H9 (cell line): Measurements from ENCODE around the gene BSN. TPM values are rescaled to one million over a fixed set of nuclear protein-coding genes. Genes with fewer than 3 reads are reported as not detected.

Experiments used
- DNase-seq: peaks from one replicate; pipeline ENCODE4 v3.0.0-alpha.2; 2017
- H2AFZ ChIP-seq: one replicate; pipeline ENCODE4 v1.6.1; 2013; ENCODE audit warnings: mild to moderate bottlenecking, low read length, control low read depth, moderate library complexity
- H2AK5ac ChIP-seq: 2 replicates; pipeline ENCODE4 v1.6.1; 2013; ENCODE audit warnings: low read length, control low read depth, mixed read lengths; ENCODE audit not compliant: insufficient read length
- H2BK120ac ChIP-seq: one replicate; pipeline ENCODE4 v1.6.1; 2013; ENCODE audit warnings: low read depth, mild to moderate bottlenecking, low read length, control low read depth, inconsistent platforms; ENCODE audit not compliant: poor library complexity, severe bottlenecking
- H2BK12ac ChIP-seq: 2 replicates; pipeline ENCODE4 v1.6.1; 2013; ENCODE audit warnings: low read length, control low read depth, mixed read lengths, low read depth; ENCODE audit not compliant: insufficient read length
- H2BK15ac ChIP-seq: 2 replicates; pipeline ENCODE4 v1.6.1; 2013; ENCODE audit warnings: low read depth, low read length, control low read depth
- H2BK20ac ChIP-seq: one replicate; pipeline ENCODE4 v1.6.1; 2013; ENCODE audit warnings: low read depth, mild to moderate bottlenecking, low read length, control low read depth, inconsistent platforms; ENCODE audit not compliant: poor library complexity, severe bottlenecking
- H2BK5ac ChIP-seq: 2 replicates; pipeline ENCODE4 v1.6.1; 2013; ENCODE audit warnings: low read length, control low read depth, mixed read lengths; ENCODE audit not compliant: insufficient read length
- H3K14ac ChIP-seq: 2 replicates; pipeline ENCODE4 v1.6.1; 2013; ENCODE audit warnings: low read length, control low read depth; ENCODE audit not compliant: insufficient read depth
- H3K18ac ChIP-seq: 2 replicates; pipeline ENCODE4 v1.6.1; 2013; ENCODE audit warnings: low read depth, mild to moderate bottlenecking, mixed read lengths, low read length, control low read depth; ENCODE audit not compliant: insufficient read length
- H3K23ac ChIP-seq: 2 replicates; pipeline ENCODE4 v1.6.1; 2013; ENCODE audit warnings: low read length, control low read depth, mixed read lengths, low read depth; ENCODE audit not compliant: insufficient read length
- H3K23me2 ChIP-seq: 2 replicates; pipeline ENCODE4 v1.6.1; 2013; ENCODE audit warnings: low read depth, mild to moderate bottlenecking, mixed read lengths, low read length, control low read depth; ENCODE audit not compliant: insufficient read length, poor library complexity, severe bottlenecking
- H3K27ac ChIP-seq: 2 replicates; pipeline ENCODE4 v1.5.1; 2013; ENCODE audit warnings: low read length, control low read depth, mixed read lengths, low read depth; ENCODE audit not compliant: insufficient read length
- H3K27me3 ChIP-seq: 2 replicates; pipeline ENCODE4 v1.6.1; 2013; ENCODE audit warnings: low read length, control low read depth, inconsistent platforms; ENCODE audit not compliant: insufficient read depth
- H3K4ac ChIP-seq: 2 replicates; pipeline ENCODE4 v1.6.1; 2013; ENCODE audit warnings: low read depth, mild to moderate bottlenecking, control low read depth, inconsistent platforms, low read length, moderate library complexity
- H3K4me1 ChIP-seq: 2 replicates; pipeline ENCODE4 v1.6.1; 2013; ENCODE audit warnings: low read length, control low read depth, inconsistent platforms; ENCODE audit not compliant: insufficient read depth
- H3K4me2 ChIP-seq: 2 replicates; pipeline ENCODE4 v1.6.1; 2013; ENCODE audit warnings: low read length, control low read depth, mixed read lengths; ENCODE audit not compliant: insufficient read length, insufficient read depth
- H3K56ac ChIP-seq: 2 replicates; pipeline ENCODE4 v1.6.1; 2013; ENCODE audit warnings: low read depth, mild to moderate bottlenecking, mixed read lengths, low read length, control low read depth; ENCODE audit not compliant: insufficient read length
- H3K79me1 ChIP-seq: 2 replicates; pipeline ENCODE4 v1.6.1; 2013; ENCODE audit warnings: low read depth, mild to moderate bottlenecking, moderate library complexity, low read length, control low read depth, inconsistent platforms; ENCODE audit not compliant: insufficient read depth, poor library complexity, severe bottlenecking
- H3K79me2 ChIP-seq: 2 replicates; pipeline ENCODE4 v1.6.1; 2013; ENCODE audit warnings: low read length, control low read depth, inconsistent platforms; ENCODE audit not compliant: insufficient read depth
- H3K9ac ChIP-seq: 2 replicates; pipeline ENCODE4 v1.6.1; 2013; ENCODE audit warnings: low read length, control low read depth, mixed read lengths; ENCODE audit not compliant: insufficient read length; ENCODE audit errors: extremely low read depth
- H3K9me3 ChIP-seq: one replicate; pipeline ENCODE4 v1.6.1; 2013; ENCODE audit warnings: low read depth, low read length, inconsistent platforms; ENCODE audit not compliant: control insufficient read depth
- H3T11ph ChIP-seq: one replicate; pipeline ENCODE4 v1.6.1; 2013; ENCODE audit warnings: mild to moderate bottlenecking, low read length, control low read depth, inconsistent platforms
- H4K20me1 ChIP-seq: one replicate; pipeline ENCODE4 v1.6.1; 2013; ENCODE audit not compliant: control insufficient read depth, insufficient read length, insufficient read depth
- H4K5ac ChIP-seq: 2 replicates; pipeline ENCODE4 v1.6.1; 2013; ENCODE audit warnings: low read depth, mild to moderate bottlenecking, mixed read lengths, low read length, control low read depth; ENCODE audit not compliant: insufficient read length
- H4K8ac ChIP-seq: replicated peaks from 2 replicates; pipeline ENCODE4 v1.6.1; 2013; ENCODE audit warnings: low read length, control low read depth, mixed read lengths, low read depth; ENCODE audit not compliant: insufficient read length
- H4K91ac ChIP-seq: 2 replicates; pipeline ENCODE4 v1.6.1; 2013; ENCODE audit warnings: low read depth, mild to moderate bottlenecking, moderate library complexity, mixed read lengths, low read length, control low read depth; ENCODE audit not compliant: insufficient read length
- H3K27ac Mint-ChIP-seq, 3 experiments: 2 replicates in 2 of 3; 3 replicates in 1 of 3; pipeline ENCODE4 v1.8.0; 2020 to 2021; ENCODE audit warnings: mixed read lengths in 3 of 3, mild to moderate bottlenecking in 1 of 3, moderate library complexity in 1 of 3
- H3K27me3 Mint-ChIP-seq: 2 replicates; pipeline ENCODE4 v1.8.0; 2021; ENCODE audit warnings: low read depth, mild to moderate bottlenecking, moderate library complexity, mixed read lengths
- H3K36me3 Mint-ChIP-seq, 3 experiments: 2 replicates in 2 of 3; 3 replicates in 1 of 3; pipeline ENCODE4 v1.8.0; 2020 to 2021; ENCODE audit warnings: low read depth in 3 of 3, mixed read lengths in 3 of 3; ENCODE audit not compliant: insufficient read depth in 1 of 3
- H3K4me1 Mint-ChIP-seq, 2 experiments: 2 replicates each; pipeline ENCODE4 v1.8.0; 2020; ENCODE audit warnings: mixed read lengths in 2 of 2
- H3K4me3 Mint-ChIP-seq, 2 experiments: 2 replicates in 1 of 2; 3 replicates in 1 of 2; pipeline ENCODE4 v1.8.0; 2020 to 2021; ENCODE audit warnings: mild to moderate bottlenecking in 2 of 2, mixed read lengths in 2 of 2, moderate library complexity in 1 of 2
- H3K9me3 Mint-ChIP-seq, 2 experiments: 2 replicates in 1 of 2; 3 replicates in 1 of 2; pipeline ENCODE4 v1.8.0; 2020; ENCODE audit warnings: mild to moderate bottlenecking in 2 of 2, mixed read lengths in 2 of 2, moderate library complexity in 1 of 2
- CTCF ChIP-seq: fragments of 200-600 bp; sonication (generic); conservative IDR thresholded peaks from 3 replicates; pipeline ENCODE4 v1.8.0; 2021; ENCODE audit warnings: antibody characterized with exemption, mild to moderate bottlenecking
- WGBS: extraction: QIAGEN DNeasy Blood & Tissue Kit; methylation state at CpG from one replicate; pipeline ENCODE4 v1.1.7; 2013; ENCODE audit warnings: missing lambda C conversion rate, low lambda C conversion rate, mixed read lengths; ENCODE audit not compliant: insufficient read length; ENCODE audit errors: extremely low coverage; 5-methylcytosine and 5-hydroxymethylcytosine counted together
- total RNA-seq: library from RNA; stranded (reverse); gene quantifications from 2 replicates; pipeline ENCODE4 v1.2.1, GENCODE V29; 2021

BSN gene
- total RNA-seq, 1 experiment from 2014 or later: 2.4 TPM

GRCh38 chr3:49705390-49705960, 151.2 kb downstream of the BSN start:
- no peak overlapping the region for H2BK20ac ChIP-seq
- no peak overlapping the region for H3K27ac ChIP-seq
- H3K18ac ChIP-seq: no peak overlapping the region
- H3K9me3 ChIP-seq: no peaks in the 10 kb centered on the region
- no peak overlapping the region for H2BK5ac ChIP-seq
- H2AK5ac ChIP-seq: no peak overlapping the region
- H3K9me3 Mint-ChIP-seq: no peaks in the 10 kb centered on the region
- H2BK15ac ChIP-seq: no peak overlapping the region
- no peak overlapping the region for H3K14ac ChIP-seq
- no peak overlapping the region for H3K4me2 ChIP-seq
- H2BK120ac ChIP-seq: no peak overlapping the region
- H4K8ac ChIP-seq: no peak overlapping the region
- H3K4me3 Mint-ChIP-seq: no peak overlapping the region
- no peak overlapping the region for H4K91ac ChIP-seq
- TF ChIP-seq CTCF: no peak
- no peaks in the 10 kb centered on the region for H3K23me2 ChIP-seq
- no peaks in the 10 kb centered on the region for H3K27me3 ChIP-seq
- H3K56ac ChIP-seq: no peak overlapping the region
- H4K5ac ChIP-seq: no peak overlapping the region
- H3K4me1 ChIP-seq: no peaks in the 10 kb centered on the region
- no CpG with 5 or more reads among the region's 17 CpGs for WGBS
- no peak overlapping the region for H2AFZ ChIP-seq
- no peak overlapping the region for H2BK12ac ChIP-seq
- no peaks in the 10 kb centered on the region for H4K20me1 ChIP-seq
- no peak overlapping the region for H3K23ac ChIP-seq
- peaks cover 4 to 20% (median 20%) of the 10 kb centered on the region in 3 experiments; a peak in 6 of 7 replicates for H3K36me3 Mint-ChIP-seq
- no peak overlapping the region for H3K4ac ChIP-seq
- peaks cover 11 to 19% of the 10 kb centered on the region in 2 experiments for H3K4me1 Mint-ChIP-seq
- H3K79me2 ChIP-seq: no peaks in the 10 kb centered on the region
- no peaks in the 10 kb centered on the region for H3K79me1 ChIP-seq
- H3K27me3 Mint-ChIP-seq: no peaks in the 10 kb centered on the region
- no peak for DNase-seq
- no peak overlapping the region for H3K9ac ChIP-seq
- no peak overlapping the region for H3T11ph ChIP-seq
- H3K27ac Mint-ChIP-seq: no peak overlapping the region
